HG03342 (cell line): Measurements from ENCODE around the gene LIG3.
"Not testable (repeated sequence)": the region's sequence is repeated elsewhere in the genome, so short reads cannot be mapped to it uniquely, and the experiment has no call there.

Experiments used
- ATAC-seq: cut with Tn5 transposase; IDR thresholded peaks from one replicate; pipeline ENCODE4 v1.9.1; 2021; ENCODE audit warnings: mild to moderate bottlenecking, moderate library complexity; ENCODE audit not compliant: unreplicated experiment

The LIG3 gene

GRCh38 chr17:35030780-35031179 is 50.5 kb downstream of the LIG3 start:
- ATAC-seq: no peak

GRCh38 chr17:35038453-35038852 is 58.1 kb downstream of the LIG3 start:
- ATAC-seq: no peak

GRCh38 chr17:35041390-35041789 is 61.1 kb downstream of the LIG3 start:
- no peak for ATAC-seq

- ATAC-seq: no peak
Observed at GRCh38 chr17:35044181-35044580, 63.9 kb downstream of the LIG3 start.

- not testable (repeated sequence) for ATAC-seq
Observed at GRCh38 chr17:35045458-35045979, 65.2 kb downstream of the LIG3 start.

GRCh38 chr17:35046245-35046644 is 65.9 kb downstream of the LIG3 start:
- ATAC-seq: peak; percentile 14

GRCh38 chr17:35046740-35047283 is 66.5 kb downstream of the LIG3 start:
- ATAC-seq: peak; percentile 73

- ATAC-seq: no peak
Observed at GRCh38 chr17:35048685-35049379, 68.5 kb downstream of the LIG3 start.

- ATAC-seq: no peak
Observed at GRCh38 chr17:35050170-35050569, 69.9 kb downstream of the LIG3 start.

GRCh38 chr17:35051183-35051578 is 70.9 kb downstream of the LIG3 start:
- ATAC-seq: peak; percentile 52

- no peak for ATAC-seq
Observed at GRCh38 chr17:35051579-35052240, 71.4 kb downstream of the LIG3 start.

- ATAC-seq: no peak
Observed at GRCh38 chr17:35052241-35052610, 71.9 kb downstream of the LIG3 start.

GRCh38 chr17:35052780-35053179 is 72.5 kb downstream of the LIG3 start:
- no peak for ATAC-seq

GRCh38 chr17:35053204-35053603 is 72.9 kb downstream of the LIG3 start:
- no peak for ATAC-seq

GRCh38 chr17:35056013-35056412 is 75.7 kb downstream of the LIG3 start:
- no peak for ATAC-seq

GRCh38 chr17:35057332-35057915 is 77.1 kb downstream of the LIG3 start:
- no peak for ATAC-seq
